ENCODE data around the gene GRID2. TPM values are rescaled to one million over a fixed set of nuclear protein-coding genes. Genes with fewer than 3 reads are reported as not detected.

The GRID2 gene
- total and polyA plus RNA-seq, 2 of the 4 experiments (the other 2 are of a cell fraction): under 0.01 TPM; not detected in 1

GRCh38 chr4:92334716-92335350 is 31.1 kb downstream of the GRID2 start:
- Histone ChIP-seq H2BK120ac (ENCODE audit: low read depth, low read length) (no peak overlapping the region), H3K18ac (ENCODE audit: low read depth, low read length) (no peak overlapping the region), H3K4ac (ENCODE audit: low read depth, low read length) (no peak overlapping the region), H2AK5ac (ENCODE audit: low read depth, low read length) (no peak overlapping the region), H4K20me1 (ENCODE audit: insufficient read depth, low read length) (no peaks in the 10 kb centered on the region), H2AFZ (replicated peaks; ENCODE audit: low read length, poor library complexity) (no peak overlapping the region), H3K56ac (ENCODE audit: extremely low read depth, insufficient read depth, low read length) (no peak overlapping the region), H2BK20ac (ENCODE audit: low read depth, low read length) (no peak overlapping the region), H3K9me3 (ENCODE audit: control insufficient read depth, insufficient read depth, low read length) (no peaks in the 10 kb centered on the region), H3K9ac (ENCODE audit: low read depth, low read length) (no peak overlapping the region), H4K91ac (ENCODE audit: insufficient read depth, low read depth, low read length) (no peak overlapping the region), H3K4me3 (ENCODE audit: insufficient read depth, low read depth, low read length) (no peak overlapping the region), H3K4me2 (ENCODE audit: low read depth, low read length) (no peak overlapping the region), H3K23ac (ENCODE audit: low read depth, low read length) (no peak overlapping the region), H3K79me1 (ENCODE audit: low read depth in 1 of 2, low read length in 2 of 2) (no peaks in the 10 kb centered on the region), H3K4me1 (ENCODE audit: control insufficient read depth, insufficient read depth, low read length) (no peaks in the 10 kb centered on the region), H3K27ac (ENCODE audit: insufficient read depth, low read length) (no peak overlapping the region), H4K8ac (ENCODE audit: low read depth in 2 of 2, low read length in 2 of 2) (no peak overlapping the region), H2BK5ac (ENCODE audit: low read depth, low read length, poor library complexity, severe bottlenecking) (no peak overlapping the region), H4K5ac (ENCODE audit: low read depth, low read length) (no peak overlapping the region), H2BK15ac (ENCODE audit: low read depth, low read length) (no peak overlapping the region), H3K9me1 (ENCODE audit: insufficient read depth, low read length) (no peaks in the 10 kb centered on the region), H3K27me3 (ENCODE audit: control insufficient read depth, insufficient read depth, low read length) (no peaks in the 10 kb centered on the region), H2AK9ac (replicated peaks; ENCODE audit: low read depth, low read length, poor library complexity) (no peak overlapping the region), H3K14ac (replicated peaks; ENCODE audit: low read depth, low read length) (no peak overlapping the region), H3K36me3 (ENCODE audit: control insufficient read depth, insufficient read depth, low read length) (no peaks in the 10 kb centered on the region)
- ChIA-PET POLR2A (ENCODE audit: unreplicated experiment) (interaction anchor here (0.6 kb wide), 1 partner anchor 14 kb away, joined by 3 read pairs; no protein-coding TSS in a partner anchor), CTCF (no interaction called here)
- no TSS peak for BruUV-seq (replicated peaks)
- dilution Hi-C loops (cut with HindIII; ENCODE audit: low sequenced_read_pairs, unreplicated experiment) (no loop called here), intact Hi-C loops (cut with micrococcal nuclease) (no loop called here), in situ Hi-C loops (cut with MboI; ENCODE audit: low sequenced_read_pairs) (no loop called here)
- TF ChIP-seq CTCF (conservative IDR thresholded peaks at IDR 0.05; ENCODE audit: low read depth, low read length): no peak
- no peak for TF ChIP-seq RFX5 (IDR thresholded peaks at IDR 0.05; ENCODE audit: low read depth, low read length)
- TF ChIP-seq ELK1 (IDR thresholded peaks at IDR 0.05; ENCODE audit: borderline replicate concordance, low read depth, low read length): no peak
- no peak for TF ChIP-seq MAZ (IDR thresholded peaks at IDR 0.05; ENCODE audit: borderline replicate concordance, low read depth, low read length)
- no peak for TF ChIP-seq FOS (IDR thresholded peaks at IDR 0.05; ENCODE audit: low read depth, low read length)
- TF ChIP-seq MXI1 (IDR thresholded peaks at IDR 0.05; ENCODE audit: borderline replicate concordance, low read depth, low read length): no peak
- no peak for TF ChIP-seq CEBPB (IDR thresholded peaks at IDR 0.05; ENCODE audit: low read depth, low read length)
- no peak for TF ChIP-seq NFE2L2 (IDR thresholded peaks at IDR 0.05; ENCODE audit: low read depth, low read length)
- TF ChIP-seq RAD21 (IDR thresholded peaks at IDR 0.05; ENCODE audit: low read length): no peak
- TF ChIP-seq BHLHE40 (IDR thresholded peaks at IDR 0.05; ENCODE audit: low read depth, low read length): no peak
- no peak for TF ChIP-seq SMC3 (IDR thresholded peaks at IDR 0.05; ENCODE audit: low read depth, low read length)
- no peak for TF ChIP-seq POLR2A (IDR thresholded peaks at IDR 0.05; ENCODE audit: low read depth, low read length)
- no peak for TF ChIP-seq RCOR1 (IDR thresholded peaks at IDR 0.05; ENCODE audit: insufficient replicate concordance, low read length)
- no peak for TF ChIP-seq MAFK (IDR thresholded peaks at IDR 0.05; ENCODE audit: low read depth, low read length)
- no peak for TF ChIP-seq CHD1 (IDR thresholded peaks at IDR 0.05; ENCODE audit: low read depth, low read length)
- TF ChIP-seq USF2 (IDR thresholded peaks at IDR 0.05; ENCODE audit: low read depth, low read length): no peak
- ATAC-seq (ENCODE audit: low read depth): no peak
- no peak for DNase-seq
- WGBS, 2 experiments (ENCODE audit: extremely low coverage in 2 of 2, insufficient read length in 1 of 2): no CpG with 5 or more reads among the region's 1 CpG
